ENCODE results near the gene OSBPL10. TPM values are rescaled to one million over a fixed set of nuclear protein-coding genes. Genes with fewer than 3 reads are reported as not detected.

The OSBPL10 gene
- polyA plus RNA-seq, 3 donors = 18.2 to 22.3 (median 20.3) TPM

GRCh38 chr3:31639828-31640227 lies 341.2 kb downstream of the OSBPL10 start:
- DNase-seq (ENCODE audit: low read depth in 3 of 3, low spot score in 2 of 3) = no peak

DNA sequence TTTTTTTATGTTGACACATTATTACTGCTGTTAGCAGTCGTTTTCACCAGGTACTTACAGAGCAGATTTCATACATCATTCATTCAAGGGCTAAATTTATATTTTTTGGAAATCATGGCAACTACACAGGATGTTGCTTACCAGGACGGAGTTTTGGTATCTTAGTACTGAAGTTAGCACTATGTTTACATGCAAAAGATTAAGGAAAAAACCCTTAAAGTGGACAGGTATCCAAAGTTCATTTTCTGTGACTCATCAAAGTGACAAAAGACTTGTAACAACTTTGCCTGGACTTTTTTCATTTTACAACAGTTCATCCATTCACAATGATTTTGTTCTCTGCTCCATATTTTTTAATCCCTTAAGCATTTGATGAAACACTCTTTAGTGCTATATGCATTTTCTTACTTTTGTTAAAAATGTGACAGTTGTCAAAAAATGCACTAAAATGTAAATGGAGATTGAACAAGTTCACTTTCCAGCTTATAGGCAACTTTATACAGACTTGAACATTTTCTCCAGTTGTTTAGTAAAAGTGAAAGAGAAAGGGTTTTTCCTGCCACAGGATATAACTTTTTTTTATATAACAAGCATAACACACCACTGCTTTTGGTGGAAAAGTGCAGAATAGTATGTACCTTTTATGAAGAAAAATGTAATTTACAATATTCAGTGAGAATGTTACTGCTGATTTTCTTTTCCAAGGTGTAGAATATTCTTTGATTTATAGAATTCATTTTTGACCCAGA lies 344.2 kb downstream of the OSBPL10 start:
- DNase-seq (ENCODE audit: low read depth in 3 of 3, low spot score in 2 of 3) = no peak

- no peak for DNase-seq (ENCODE audit: low read depth in 3 of 3, low spot score in 2 of 3)
Observed at GRCh38 chr3:31636049-31636448, 345.0 kb downstream of the OSBPL10 start.

GRCh38 chr3:31635545-31635944 lies 345.5 kb downstream of the OSBPL10 start:
- DNase-seq (ENCODE audit: low read depth in 3 of 3, low spot score in 2 of 3) = no peak

GRCh38 chr3:31634476-31634875 lies 346.6 kb downstream of the OSBPL10 start:
- DNase-seq (ENCODE audit: low read depth in 3 of 3, low spot score in 2 of 3) = no peak

DNA sequence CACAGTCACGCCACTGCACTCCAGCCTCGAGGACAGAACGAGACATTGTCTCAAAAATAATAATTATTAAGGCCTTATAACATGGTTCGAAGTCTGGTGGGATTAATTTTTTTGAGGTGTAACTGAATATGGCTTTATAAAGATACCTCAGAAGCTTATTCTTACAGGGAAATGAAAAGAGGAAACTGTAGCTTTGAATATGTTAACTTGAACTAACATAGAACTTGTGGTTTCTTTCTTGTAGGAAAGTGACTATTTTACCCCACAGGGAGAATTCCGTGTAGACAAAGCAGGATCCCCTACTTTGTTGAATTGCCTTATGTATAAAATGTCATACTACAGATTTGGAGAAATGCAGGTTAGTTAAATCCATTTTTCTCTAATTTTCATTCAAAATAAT lies 352.0 kb downstream of the OSBPL10 start:
- DNase-seq (ENCODE audit: low read depth in 3 of 3, low spot score in 2 of 3) = no peak

- DNase-seq (ENCODE audit: low read depth in 3 of 3, low spot score in 2 of 3) = no peak
Observed at GRCh38 chr3:31625358-31625757, 355.7 kb downstream of the OSBPL10 start.

GRCh38 chr3:31624083-31624709 lies 356.9 kb downstream of the OSBPL10 start:
- no peak for DNase-seq (ENCODE audit: low read depth in 3 of 3, low spot score in 2 of 3)

GRCh38 chr3:31622636-31623288 lies 358.3 kb downstream of the OSBPL10 start:
- no peak for DNase-seq (ENCODE audit: low read depth in 3 of 3, low spot score in 2 of 3)

- no peak for DNase-seq (ENCODE audit: low read depth in 3 of 3, low spot score in 2 of 3)
Observed at GRCh38 chr3:31621314-31621713, 359.7 kb downstream of the OSBPL10 start.

GRCh38 chr3:31620656-31621055 lies 360.4 kb downstream of the OSBPL10 start:
- DNase-seq (ENCODE audit: low read depth in 3 of 3, low spot score in 2 of 3) = no peak

DNA sequence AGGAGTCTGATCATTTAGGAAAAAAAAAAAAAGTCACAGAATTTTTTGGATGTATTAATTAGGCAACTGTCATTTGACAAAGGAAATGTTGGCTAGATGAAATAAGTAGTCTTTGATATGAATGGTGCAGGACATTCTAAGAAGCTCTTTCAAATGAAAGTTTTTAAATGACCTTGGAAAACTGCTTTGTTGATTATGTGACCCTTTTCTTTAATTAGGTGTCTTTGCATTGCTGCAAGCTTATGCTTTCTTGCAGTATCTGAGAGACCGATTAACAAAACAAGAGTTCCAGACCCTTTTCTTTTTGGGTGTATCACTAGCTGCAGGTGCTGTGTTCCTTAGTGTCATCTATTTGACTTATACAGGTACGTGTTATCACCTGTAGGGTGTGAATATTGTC lies 364.4 kb downstream of the OSBPL10 start:
- no peak for DNase-seq (ENCODE audit: low read depth in 3 of 3, low spot score in 2 of 3)

DNA sequence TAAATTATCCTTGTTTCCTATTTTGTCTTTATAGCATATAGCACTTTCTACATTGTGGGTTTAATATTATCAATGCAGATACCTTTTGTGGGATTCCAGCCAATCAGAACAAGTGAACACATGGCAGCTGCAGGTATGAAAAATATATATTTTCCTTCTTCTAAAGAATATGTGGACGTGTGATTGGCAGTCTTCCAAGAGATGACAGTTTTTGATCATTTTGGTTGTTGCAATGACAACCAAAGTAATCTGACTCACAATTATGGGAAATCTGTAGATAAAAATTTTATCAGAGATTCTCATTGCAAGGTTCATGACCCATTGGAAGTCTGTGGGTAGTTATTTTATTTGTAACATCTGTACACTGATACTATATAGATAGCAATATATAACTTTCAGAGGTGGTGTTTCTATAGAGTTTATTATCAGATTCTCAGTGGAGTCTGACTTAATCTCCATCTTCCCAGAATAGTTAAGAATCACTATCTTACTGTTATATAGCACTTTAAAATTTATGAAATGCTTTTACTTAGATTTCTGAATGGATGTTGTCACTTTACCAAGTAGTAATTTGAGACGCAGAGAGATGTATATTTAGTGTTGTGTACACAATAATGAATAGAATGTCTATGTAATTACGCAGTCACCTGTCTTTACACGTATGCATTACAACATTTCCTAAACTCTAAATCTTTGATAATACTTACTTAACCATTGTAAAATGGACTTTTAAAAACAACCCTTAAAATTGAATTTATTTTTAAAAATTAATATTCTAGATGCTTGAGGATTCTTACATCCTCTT lies 365.8 kb downstream of the OSBPL10 start:
- DNase-seq (ENCODE audit: low read depth in 3 of 3, low spot score in 2 of 3) = no peak

- no peak for DNase-seq (ENCODE audit: low read depth in 3 of 3, low spot score in 2 of 3)
Observed at GRCh38 chr3:31614162-31614921, 366.7 kb downstream of the OSBPL10 start.

- DNase-seq (ENCODE audit: low read depth in 3 of 3, low spot score in 2 of 3) = no peak
Observed at GRCh38 chr3:31613654-31614053, 367.4 kb downstream of the OSBPL10 start.

GRCh38 chr3:31613177-31613576 lies 367.9 kb downstream of the OSBPL10 start:
- no peak for DNase-seq (ENCODE audit: low read depth in 3 of 3, low spot score in 2 of 3)
